HG03354 (cell line): ENCODE data around the gene SKI.
"Not testable (repeated sequence)": the region's sequence is repeated elsewhere in the genome, so short reads cannot be mapped to it uniquely, and the experiment has no call there.

Experiments used
- ATAC-seq: cut with Tn5 transposase; IDR thresholded peaks from one replicate; pipeline ENCODE4 v1.9.1; 2021; ENCODE audit warnings: mild to moderate bottlenecking; ENCODE audit not compliant: unreplicated experiment, poor library complexity, severe bottlenecking

Gene SKI

GRCh38 chr1:2239384-2239985, 11.4 kb downstream of the SKI start:
- no peak for ATAC-seq

- no peak for ATAC-seq
Measured at GRCh38 chr1:2240270-2241156, 12.4 kb downstream of the SKI start.

- ATAC-seq: no peak
Measured at GRCh38 chr1:2241820-2242219, 13.7 kb downstream of the SKI start.

- no peak for ATAC-seq
Measured at GRCh38 chr1:2242814-2243725, 15.0 kb downstream of the SKI start.

- ATAC-seq: not testable (repeated sequence)
Measured at GRCh38 chr1:2247045-2247394, 18.9 kb downstream of the SKI start.

GRCh38 chr1:2247760-2248126, 19.6 kb downstream of the SKI start:
- ATAC-seq: no peak

- ATAC-seq: no peak
Measured at GRCh38 chr1:2248127-2248826, 20.2 kb downstream of the SKI start.

GRCh38 chr1:2248854-2249558, 20.9 kb downstream of the SKI start:
- no peak for ATAC-seq

GRCh38 chr1:2249559-2249906, 21.4 kb downstream of the SKI start:
- no peak for ATAC-seq

- no peak for ATAC-seq
Measured at GRCh38 chr1:2250721-2251281, 22.7 kb downstream of the SKI start.

GRCh38 chr1:2251363-2251762, 23.2 kb downstream of the SKI start:
- no peak for ATAC-seq

- ATAC-seq: no peak
Measured at GRCh38 chr1:2251786-2252185, 23.7 kb downstream of the SKI start.

GRCh38 chr1:2252423-2252822, 24.3 kb downstream of the SKI start:
- no peak for ATAC-seq

GRCh38 chr1:2253036-2253796, 25.1 kb downstream of the SKI start:
- no peak for ATAC-seq

GRCh38 chr1:2253797-2254480, 25.8 kb downstream of the SKI start:
- no peak for ATAC-seq

GRCh38 chr1:2255047-2255419, 26.9 kb downstream of the SKI start:
- ATAC-seq: no peak

- peak; percentile 61 for ATAC-seq
Measured at GRCh38 chr1:2255420-2256369, 27.6 kb downstream of the SKI start.
